OCI-LY1 (cell line): ENCODE measurements around the gene CLDN20.

ENCODE experiments used
- H2AFZ ChIP-seq: fragments of 200-600 bp; sonication (generic), shearing (Covaris generic); 2 replicates; pipeline ENCODE4 v1.6.0; 2014; ENCODE audit warnings: antibody characterized with exemption, mild to moderate bottlenecking, low read length
- H3F3A ChIP-seq: fragments of 200-600 bp; sonication (generic), shearing (Covaris generic); 2 replicates; pipeline ENCODE4 v1.6.0; 2014; ENCODE audit warnings: mild to moderate bottlenecking, antibody characterized with exemption, low read length, moderate library complexity; ENCODE audit not compliant: insufficient read depth
- H3K27ac ChIP-seq: fragments of 200-600 bp; sonication (generic); 2 replicates; pipeline ENCODE4 v1.5.1; 2014; ENCODE audit warnings: low read length, mixed run types, mild to moderate bottlenecking, low read depth; ENCODE audit not compliant: poor library complexity, severe bottlenecking
- H3K27me3 ChIP-seq: fragments of 200-600 bp; sonication (generic); 2 replicates; pipeline ENCODE4 v1.6.0; 2014; ENCODE audit warnings: antibody characterized with exemption, mild to moderate bottlenecking, low read length, moderate library complexity; ENCODE audit not compliant: insufficient read depth
- H3K36me3 ChIP-seq: fragments of 200-600 bp; sonication (generic); 2 replicates; pipeline ENCODE4 v1.6.1; 2014; ENCODE audit warnings: mild to moderate bottlenecking, antibody characterized with exemption, low read length, moderate library complexity, mixed read lengths; ENCODE audit not compliant: insufficient read depth
- H3K4me1 ChIP-seq: fragments of 200-600 bp; sonication (generic); 2 replicates; pipeline ENCODE4 v1.5.1; 2014; ENCODE audit warnings: mild to moderate bottlenecking, low read length, moderate library complexity; ENCODE audit not compliant: insufficient read depth, severe bottlenecking
- H3K4me2 ChIP-seq: fragments of 200-600 bp; sonication (generic), shearing (Covaris generic); 2 replicates; pipeline ENCODE4 v1.6.1; 2014; ENCODE audit warnings: low read length
- H3K4me3 ChIP-seq: fragments of 200-600 bp; sonication (generic); 2 replicates; pipeline ENCODE4 v1.5.1; 2014; ENCODE audit warnings: low read length, low read depth, mild to moderate bottlenecking, mixed read lengths; ENCODE audit not compliant: poor library complexity, severe bottlenecking
- H3K79me2 ChIP-seq: fragments of 200-600 bp; shearing (Covaris generic); 2 replicates; pipeline ENCODE4 v1.6.1; 2016; ENCODE audit warnings: mixed run types, low read length, mixed read lengths; ENCODE audit not compliant: insufficient read depth
- H3K9ac ChIP-seq: fragments of 200-600 bp; sonication (generic), shearing (Covaris generic); 2 replicates; pipeline ENCODE4 v1.6.1; 2014; ENCODE audit warnings: mild to moderate bottlenecking, low read length, mixed read lengths
- H3K9me2 ChIP-seq: fragments of 200-600 bp; sonication (generic), shearing (Covaris generic); 2 replicates; pipeline ENCODE4 v1.6.1; 2014; ENCODE audit warnings: low read depth, mild to moderate bottlenecking, low read length, mixed read lengths
- H3K9me3 ChIP-seq: fragments of 200-600 bp; shearing (Covaris generic); 2 replicates; pipeline ENCODE4 v1.6.1; 2014; ENCODE audit warnings: low read length, mixed read lengths
- H4K20me1 ChIP-seq: fragments of 200-600 bp; sonication (generic), shearing (Covaris generic); 2 replicates; pipeline ENCODE4 v1.6.0; 2016; ENCODE audit warnings: mild to moderate bottlenecking, low read length; ENCODE audit not compliant: insufficient read depth
- CTCF ChIP-seq: fragments of 200-600 bp; sonication (generic), shearing (Covaris generic); IDR thresholded peaks from 2 replicates; pipeline ENCODE4 v1.5.1; 2017; ENCODE audit warnings: mild to moderate bottlenecking, antibody characterized with exemption, low read length, moderate library complexity, mixed read lengths
- EZH2 ChIP-seq: fragments of 200-600 bp; sonication (generic), shearing (Covaris generic); IDR thresholded peaks from 2 replicates; pipeline ENCODE4 v1.8.0; 2017; ENCODE audit warnings: borderline replicate concordance, mixed run types, mild to moderate bottlenecking, antibody characterized with exemption, low read length, moderate library complexity, mixed read lengths

The CLDN20 gene

GRCh38 chr6:155272353-155273232 is 8.8 kb downstream of the CLDN20 start:
- H3K36me3 ChIP-seq: peaks cover 51% of the 10 kb centered on the region
- no peak for TF ChIP-seq EZH2
- no peak for TF ChIP-seq CTCF
- no peaks in the 10 kb centered on the region for H3K4me1 ChIP-seq
- H3F3A ChIP-seq: no peaks in the 10 kb centered on the region
- no peaks in the 10 kb centered on the region for H3K79me2 ChIP-seq
- no peaks in the 10 kb centered on the region for H3K9me3 ChIP-seq
- no peaks in the 10 kb centered on the region for H3K27me3 ChIP-seq
- H3K27ac ChIP-seq: no peak overlapping the region
- no peak overlapping the region for H2AFZ ChIP-seq
- H4K20me1 ChIP-seq: no peaks in the 10 kb centered on the region
- H3K9me2 ChIP-seq: no peaks in the 10 kb centered on the region
- H3K4me3 ChIP-seq: no peak overlapping the region
- no peak overlapping the region for H3K9ac ChIP-seq
- H3K4me2 ChIP-seq: no peak overlapping the region

GRCh38 chr6:155273431-155273830 is 9.6 kb downstream of the CLDN20 start:
- peaks cover 53% of the 10 kb centered on the region for H3K36me3 ChIP-seq
- no peaks in the 10 kb centered on the region for H3K9me3 ChIP-seq
- H3K4me2 ChIP-seq: no peak overlapping the region
- H2AFZ ChIP-seq: no peak overlapping the region
- no peaks in the 10 kb centered on the region for H3K27me3 ChIP-seq
- no peaks in the 10 kb centered on the region for H4K20me1 ChIP-seq
- H3K4me3 ChIP-seq: no peak overlapping the region
- TF ChIP-seq CTCF (no peak), EZH2 (no peak)
- H3F3A ChIP-seq: no peaks in the 10 kb centered on the region
- H3K4me1 ChIP-seq: no peaks in the 10 kb centered on the region
- H3K79me2 ChIP-seq: no peaks in the 10 kb centered on the region
- H3K9ac ChIP-seq: no peak overlapping the region
- H3K9me2 ChIP-seq: no peaks in the 10 kb centered on the region
- H3K27ac ChIP-seq: no peak overlapping the region

- Histone ChIP-seq H3K27me3 (no peaks in the 10 kb centered on the region), H3K79me2 (no peaks in the 10 kb centered on the region), H3K4me2 (no peak overlapping the region), H3K4me1 (no peaks in the 10 kb centered on the region), H4K20me1 (no peaks in the 10 kb centered on the region), H3F3A (no peaks in the 10 kb centered on the region), H3K36me3 (peaks cover 57% of the 10 kb centered on the region), H3K27ac (no peak overlapping the region), H3K9me2 (no peaks in the 10 kb centered on the region), H3K9me3 (no peaks in the 10 kb centered on the region), H3K4me3 (no peak overlapping the region), H2AFZ (no peak overlapping the region), H3K9ac (no peak overlapping the region)
- TF ChIP-seq CTCF (no peak), EZH2 (no peak)
These were observed 10.3 kb downstream of the CLDN20 start for GRCh38 chr6:155274106-155274505.
